ENCODE measurements around the gene TEKT1.

The TEKT1 gene

GRCh38 chr17:6756425-6757031 lies 75.0 kb downstream of the TEKT1 start:
- H4K8ac ChIP-seq (ENCODE audit: low read length), result no peak overlapping the region
- H3K9ac ChIP-seq (ENCODE audit: low read length), result peak overlapping the region; percentile 96
- peaks cover 0 to 35% of the 10 kb centered on the region in 2 experiments for H3K36me3 ChIP-seq (ENCODE audit: control insufficient read depth in 1 of 2, insufficient read depth in 2 of 2, low read depth in 1 of 2, low read length in 2 of 2)
- H3K4ac ChIP-seq (ENCODE audit: low read depth in 1 of 2, low read length in 2 of 2), result no peak overlapping the region
- H3K4me2 ChIP-seq (ENCODE audit: low read length, poor library complexity, severe bottlenecking), result no peak overlapping the region
- no peak overlapping the region for H3K27ac ChIP-seq (ENCODE audit: low read length, poor library complexity, severe bottlenecking)
- H3K18ac ChIP-seq (ENCODE audit: low read depth in 1 of 2, low read length in 2 of 2), result no peak overlapping the region
- no peak overlapping the region for H2BK5ac ChIP-seq (ENCODE audit: low read depth, low read length, poor library complexity, severe bottlenecking)
- H2AK5ac ChIP-seq (ENCODE audit: low read length, severe bottlenecking), result no peak overlapping the region
- H3K14ac ChIP-seq (ENCODE audit: low read length in 2 of 2), result no peak overlapping the region
- no peaks in the 10 kb centered on the region for H3K9me3 ChIP-seq (ENCODE audit: control insufficient read depth, low read length)
- WGBS, result 82% methylated on average over 6 of the region's 13 CpGs
- H3K4me1 ChIP-seq (ENCODE audit: control insufficient read depth, insufficient read depth, low read depth, low read length), result peaks cover 2% of the 10 kb centered on the region
- no peak for DNase-seq
- H3K79me1 ChIP-seq (replicated peaks; ENCODE audit: low read length, poor library complexity, severe bottlenecking), result no peaks in the 10 kb centered on the region
- H2BK15ac ChIP-seq (ENCODE audit: low read depth, poor library complexity, severe bottlenecking), result no peak overlapping the region
- no peak overlapping the region for H4K91ac ChIP-seq (ENCODE audit: low read length)
- no peaks in the 10 kb centered on the region for H3K27me3 ChIP-seq (ENCODE audit: control insufficient read depth in 1 of 2, insufficient read depth in 1 of 2, low read length in 2 of 2)
- H2AFZ ChIP-seq (ENCODE audit: low read depth, low read length), result no peak overlapping the region
- peak overlapping the region in 1 of 2 experiments; percentile 83 for H3K4me3 ChIP-seq (ENCODE audit: insufficient read depth in 1 of 2, low read depth in 1 of 2, low read length in 2 of 2)
- H2BK120ac ChIP-seq (ENCODE audit: low read depth, low read length), result no peak overlapping the region
- H3K23ac ChIP-seq (ENCODE audit: low read length in 2 of 2), result no peak overlapping the region
- H2BK12ac ChIP-seq (ENCODE audit: low read length in 2 of 2), result no peak overlapping the region

DNA sequence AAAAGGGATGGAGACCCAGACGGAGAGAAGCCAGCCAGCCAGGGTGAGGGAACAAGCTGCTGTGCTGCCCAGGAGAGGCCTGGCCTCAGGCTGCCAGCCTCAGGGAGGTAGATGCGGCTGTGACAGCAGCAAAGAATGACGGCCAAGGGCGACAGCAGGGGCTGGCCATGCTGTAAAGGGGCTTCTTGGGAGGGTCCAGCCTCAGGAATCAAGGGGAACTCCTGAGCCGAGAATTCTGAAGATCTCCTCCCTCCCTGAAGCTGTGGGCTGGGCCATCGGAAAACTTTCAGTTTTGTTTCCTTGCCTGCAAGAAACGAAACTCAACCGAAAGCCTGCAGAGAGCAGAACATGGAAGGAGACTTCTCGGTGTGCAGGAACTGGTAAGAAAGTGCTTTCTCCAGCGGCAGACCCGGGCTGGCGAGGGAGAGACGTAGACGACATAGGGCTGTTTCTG lies 75.8 kb downstream of the TEKT1 start, which contains the start of gene XAF1:
Gene XAF1 (plus strand): TSS at position 316 of the 454 bp plus-strand sequence. CDS start 33 bp downstream, at position 349.
- peak within 1 kb of the TSS; percentile 96 for H3K9ac ChIP-seq (ENCODE audit: low read length)
- H3K23ac ChIP-seq (ENCODE audit: low read length in 2 of 2), result no peak within 1 kb of the TSS
- H3K79me1 ChIP-seq (replicated peaks; ENCODE audit: low read length, poor library complexity, severe bottlenecking), result no peaks in the 10 kb centered on the region
- H2BK5ac ChIP-seq (ENCODE audit: low read depth, low read length, poor library complexity, severe bottlenecking), result no peak within 1 kb of the TSS
- no peaks in the 10 kb centered on the region for H3K9me3 ChIP-seq (ENCODE audit: control insufficient read depth, low read length)
- H3K4me3 ChIP-seq (ENCODE audit: insufficient read depth in 1 of 2, low read depth in 1 of 2, low read length in 2 of 2), result peak within 1 kb of the TSS in 1 of 2 experiments; percentile 83
- H2BK12ac ChIP-seq (ENCODE audit: low read length in 2 of 2), result peak within 1 kb of the TSS in 1 of 2 experiments; percentile 51
- 70% methylated on average over 14 of the region's 14 CpGs for WGBS
- H3K14ac ChIP-seq (ENCODE audit: low read length in 2 of 2), result peak within 1 kb of the TSS in 1 of 2 experiments; percentile 97
- DNase-seq, result peak; percentile 69
- peak within 1 kb of the TSS; percentile 73 for H4K91ac ChIP-seq (ENCODE audit: low read length)
- peaks cover 2% of the 10 kb centered on the region for H3K4me1 ChIP-seq (ENCODE audit: control insufficient read depth, insufficient read depth, low read depth, low read length)
- H3K27ac ChIP-seq (ENCODE audit: low read length, poor library complexity, severe bottlenecking), result no peak within 1 kb of the TSS
- peak within 1 kb of the TSS; percentile 28 to 71 for H3K4ac ChIP-seq (ENCODE audit: low read depth in 1 of 2, low read length in 2 of 2)
- no peaks in the 10 kb centered on the region for H3K27me3 ChIP-seq (ENCODE audit: control insufficient read depth in 1 of 2, insufficient read depth in 1 of 2, low read length in 2 of 2)
- peak within 1 kb of the TSS; percentile 73 for H2BK15ac ChIP-seq (ENCODE audit: low read depth, poor library complexity, severe bottlenecking)
- peak within 1 kb of the TSS in 1 of 2 experiments; percentile 85 for H3K18ac ChIP-seq (ENCODE audit: low read depth in 1 of 2, low read length in 2 of 2)
- H4K8ac ChIP-seq (ENCODE audit: low read length), result peak within 1 kb of the TSS; percentile 89
- no peak within 1 kb of the TSS for H2AK5ac ChIP-seq (ENCODE audit: low read length, severe bottlenecking)
- H3K36me3 ChIP-seq (ENCODE audit: control insufficient read depth in 1 of 2, insufficient read depth in 2 of 2, low read depth in 1 of 2, low read length in 2 of 2), result peaks cover 0 to 29% of the 10 kb centered on the region in 2 experiments
- no peak within 1 kb of the TSS for H3K4me2 ChIP-seq (ENCODE audit: low read length, poor library complexity, severe bottlenecking)
- H2BK120ac ChIP-seq (ENCODE audit: low read depth, low read length), result peak within 1 kb of the TSS; percentile 11
- peak within 1 kb of the TSS; percentile 55 for H2AFZ ChIP-seq (ENCODE audit: low read depth, low read length)

DNA sequence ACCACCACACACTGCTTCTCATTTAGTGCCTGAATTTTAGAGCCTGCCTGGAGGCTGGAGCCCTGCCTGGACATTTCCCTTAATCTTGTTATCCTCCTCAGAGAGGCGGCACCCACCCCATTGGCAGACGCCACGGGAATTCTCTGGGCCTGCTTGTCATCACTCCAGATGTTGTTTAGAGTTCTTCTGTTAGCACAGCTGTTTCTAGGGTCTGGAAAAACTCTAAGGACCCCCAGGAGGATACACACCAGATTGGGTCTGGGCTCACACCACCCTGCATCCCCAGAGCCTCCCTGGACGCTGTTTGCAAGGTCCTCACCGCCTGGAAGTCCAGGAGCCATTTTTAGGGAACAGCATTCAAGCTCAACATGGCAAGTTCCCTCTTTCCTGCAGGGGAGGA lies 76.2 kb downstream of the TEKT1 start:
- Histone ChIP-seq H2BK120ac (ENCODE audit: low read depth, low read length) (no peak overlapping the region), H2BK5ac (ENCODE audit: low read depth, low read length, poor library complexity, severe bottlenecking) (no peak overlapping the region), H3K4me2 (ENCODE audit: low read length, poor library complexity, severe bottlenecking) (no peak overlapping the region), H3K14ac (ENCODE audit: low read length in 2 of 2) (peak overlapping the region in 1 of 2 experiments; percentile 97), H3K36me3 (ENCODE audit: control insufficient read depth in 1 of 2, insufficient read depth in 2 of 2, low read depth in 1 of 2, low read length in 2 of 2) (peaks cover 0 to 25% of the 10 kb centered on the region in 2 experiments), H2BK15ac (ENCODE audit: low read depth, poor library complexity, severe bottlenecking) (no peak overlapping the region), H2BK12ac (ENCODE audit: low read length in 2 of 2) (peak overlapping the region in 1 of 2 experiments; percentile 51), H3K27me3 (ENCODE audit: control insufficient read depth in 1 of 2, insufficient read depth in 1 of 2, low read length in 2 of 2) (no peaks in the 10 kb centered on the region), H2AFZ (ENCODE audit: low read depth, low read length) (peak overlapping the region; percentile 46), H3K79me1 (replicated peaks; ENCODE audit: low read length, poor library complexity, severe bottlenecking) (no peaks in the 10 kb centered on the region), H3K23ac (ENCODE audit: low read length in 2 of 2) (no peak overlapping the region), H3K18ac (ENCODE audit: low read depth in 1 of 2, low read length in 2 of 2) (peak overlapping the region in 1 of 2 experiments; percentile 85), H2AK5ac (ENCODE audit: low read length, severe bottlenecking) (no peak overlapping the region), H4K91ac (ENCODE audit: low read length) (no peak overlapping the region), H3K9me3 (ENCODE audit: control insufficient read depth, low read length) (no peaks in the 10 kb centered on the region), H3K9ac (ENCODE audit: low read length) (peak overlapping the region; percentile 96), H4K8ac (ENCODE audit: low read length) (no peak overlapping the region), H3K27ac (ENCODE audit: low read length, poor library complexity, severe bottlenecking) (no peak overlapping the region), H3K4ac (ENCODE audit: low read depth in 1 of 2, low read length in 2 of 2) (no peak overlapping the region), H3K4me1 (ENCODE audit: control insufficient read depth, insufficient read depth, low read depth, low read length) (peaks cover 2% of the 10 kb centered on the region), H3K4me3 (ENCODE audit: insufficient read depth in 1 of 2, low read depth in 1 of 2, low read length in 2 of 2) (peak overlapping the region in 1 of 2 experiments; percentile 83)
- 49% methylated on average over 5 of the region's 5 CpGs for WGBS
- DNase-seq, result peak; percentile 19

- peaks cover 2% of the 10 kb centered on the region for H3K4me1 ChIP-seq (ENCODE audit: control insufficient read depth, insufficient read depth, low read depth, low read length)
- no peak overlapping the region for H3K4me3 ChIP-seq (ENCODE audit: insufficient read depth in 1 of 2, low read depth in 1 of 2, low read length in 2 of 2)
- no peak overlapping the region for H3K18ac ChIP-seq (ENCODE audit: low read depth in 1 of 2, low read length in 2 of 2)
- H2BK5ac ChIP-seq (ENCODE audit: low read depth, low read length, poor library complexity, severe bottlenecking), result no peak overlapping the region
- H2BK15ac ChIP-seq (ENCODE audit: low read depth, poor library complexity, severe bottlenecking), result no peak overlapping the region
- H3K23ac ChIP-seq (ENCODE audit: low read length in 2 of 2), result no peak overlapping the region
- no peaks in the 10 kb centered on the region for H3K9me3 ChIP-seq (ENCODE audit: control insufficient read depth, low read length)
- H3K9ac ChIP-seq (ENCODE audit: low read length), result peak overlapping the region; percentile 87
- H2AFZ ChIP-seq (ENCODE audit: low read depth, low read length), result no peak overlapping the region
- no peak overlapping the region for H3K27ac ChIP-seq (ENCODE audit: low read length, poor library complexity, severe bottlenecking)
- no peak for DNase-seq
- WGBS, result 85% methylated on average over 5 of the region's 6 CpGs
- H2BK12ac ChIP-seq (ENCODE audit: low read length in 2 of 2), result peak overlapping the region in 1 of 2 experiments; percentile 69
- no peak overlapping the region for H4K8ac ChIP-seq (ENCODE audit: low read length)
- H2BK120ac ChIP-seq (ENCODE audit: low read depth, low read length), result no peak overlapping the region
- no peak overlapping the region for H3K14ac ChIP-seq (ENCODE audit: low read length in 2 of 2)
- H3K36me3 ChIP-seq (ENCODE audit: control insufficient read depth in 1 of 2, insufficient read depth in 2 of 2, low read depth in 1 of 2, low read length in 2 of 2), result peaks cover 0 to 10% of the 10 kb centered on the region in 2 experiments
- H3K4ac ChIP-seq (ENCODE audit: low read depth in 1 of 2, low read length in 2 of 2), result peak overlapping the region in 1 of 2 experiments; percentile 46
- H4K91ac ChIP-seq (ENCODE audit: low read length), result peak overlapping the region; percentile 73
- no peaks in the 10 kb centered on the region for H3K79me1 ChIP-seq (replicated peaks; ENCODE audit: low read length, poor library complexity, severe bottlenecking)
- no peak overlapping the region for H3K4me2 ChIP-seq (ENCODE audit: low read length, poor library complexity, severe bottlenecking)
- H2AK5ac ChIP-seq (ENCODE audit: low read length, severe bottlenecking), result no peak overlapping the region
- H3K27me3 ChIP-seq (ENCODE audit: control insufficient read depth in 1 of 2, insufficient read depth in 1 of 2, low read length in 2 of 2), result no peaks in the 10 kb centered on the region
These were observed 78.0 kb downstream of the TEKT1 start for GRCh38 chr17:6753546-6753945.
